RPMI7951 (cell line): ENCODE results near the gene FBXO46. TPM values are rescaled to one million over a fixed set of nuclear protein-coding genes. Genes with fewer than 3 reads are reported as not detected.
A peak's percentile ranks its signal among the peaks of the same experiment; 100 is the strongest.
"Not testable (repeated sequence)": the region's sequence is repeated elsewhere in the genome, so short reads cannot be mapped to it uniquely, and the experiment has no call there.

Experiments
- DNase-seq: peaks from one replicate; pipeline ENCODE4 v3.0.0-alpha.2; 2012; ENCODE audit warnings: low read depth
- total RNA-seq: library from RNA; depleted of rRNA; stranded (reverse); fragments of >200 nt; shearing (Covaris generic); gene quantifications from 2 replicates; pipeline ENCODE4 v1.2.3, GENCODE V29; 2014

FBXO46 gene
- total RNA-seq, 1 experiment from 2014 or later: 3.2 TPM

DNA sequence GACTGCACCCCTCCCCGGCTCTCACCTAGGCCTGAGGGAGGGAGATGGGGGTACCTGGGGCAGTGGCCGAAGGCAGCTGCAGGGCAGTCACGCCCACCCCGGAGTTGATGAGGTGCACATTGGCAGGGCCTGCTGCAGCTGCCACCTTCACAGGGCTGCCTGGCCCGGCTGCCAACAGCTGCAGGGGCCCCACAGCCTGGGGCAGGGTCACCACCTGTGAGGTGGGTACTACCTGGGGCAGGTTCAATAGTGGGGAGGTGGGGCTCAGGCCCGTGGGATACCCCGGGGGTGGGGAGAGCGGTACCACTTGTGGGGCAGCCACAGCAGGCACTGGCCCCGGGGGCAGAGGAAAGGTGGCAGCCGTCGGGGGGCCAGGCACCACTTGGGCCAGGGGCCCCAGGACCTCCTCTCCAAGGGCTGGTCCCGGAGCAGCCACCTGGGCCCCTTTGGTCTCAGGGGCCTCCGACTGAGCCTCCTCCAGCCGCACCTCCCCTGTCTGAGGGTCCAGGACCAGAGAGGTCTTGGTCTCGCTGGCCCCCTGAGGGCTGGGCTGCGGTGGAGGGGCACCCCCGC lies 35.7 kb upstream of the FBXO46 start:
- no peak for DNase-seq

DNA sequence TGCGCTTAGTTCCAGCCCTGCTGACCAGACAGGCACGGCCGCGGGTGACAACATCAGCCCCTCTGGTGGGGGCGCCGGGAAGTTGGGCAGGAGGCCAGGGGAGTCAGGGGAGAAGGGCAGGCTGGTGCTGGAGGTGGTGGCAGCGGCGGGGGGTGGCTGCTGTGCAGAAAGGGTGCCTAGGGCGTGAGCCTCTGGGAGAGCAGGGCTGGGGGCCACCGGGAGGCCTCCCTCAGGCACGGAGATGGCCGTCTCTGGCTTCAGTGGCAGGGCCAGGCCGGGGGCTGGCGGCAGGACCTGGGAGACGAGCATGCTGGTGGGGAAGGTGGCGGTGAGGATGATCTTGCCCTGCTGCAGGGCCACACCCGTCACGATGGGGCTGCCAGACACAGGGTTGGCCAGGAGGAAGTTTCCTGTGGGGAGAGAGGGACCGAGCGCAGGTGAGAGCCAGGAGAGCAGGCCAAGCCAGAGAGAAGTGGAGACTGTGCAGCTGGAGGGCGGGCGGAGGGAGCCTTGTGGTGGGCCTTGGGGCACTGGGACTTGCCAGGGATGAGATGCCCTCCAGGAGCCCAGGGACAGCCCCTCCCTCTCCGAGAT lies 35.1 kb upstream of the FBXO46 start:
- DNase-seq: no peak

DNA sequence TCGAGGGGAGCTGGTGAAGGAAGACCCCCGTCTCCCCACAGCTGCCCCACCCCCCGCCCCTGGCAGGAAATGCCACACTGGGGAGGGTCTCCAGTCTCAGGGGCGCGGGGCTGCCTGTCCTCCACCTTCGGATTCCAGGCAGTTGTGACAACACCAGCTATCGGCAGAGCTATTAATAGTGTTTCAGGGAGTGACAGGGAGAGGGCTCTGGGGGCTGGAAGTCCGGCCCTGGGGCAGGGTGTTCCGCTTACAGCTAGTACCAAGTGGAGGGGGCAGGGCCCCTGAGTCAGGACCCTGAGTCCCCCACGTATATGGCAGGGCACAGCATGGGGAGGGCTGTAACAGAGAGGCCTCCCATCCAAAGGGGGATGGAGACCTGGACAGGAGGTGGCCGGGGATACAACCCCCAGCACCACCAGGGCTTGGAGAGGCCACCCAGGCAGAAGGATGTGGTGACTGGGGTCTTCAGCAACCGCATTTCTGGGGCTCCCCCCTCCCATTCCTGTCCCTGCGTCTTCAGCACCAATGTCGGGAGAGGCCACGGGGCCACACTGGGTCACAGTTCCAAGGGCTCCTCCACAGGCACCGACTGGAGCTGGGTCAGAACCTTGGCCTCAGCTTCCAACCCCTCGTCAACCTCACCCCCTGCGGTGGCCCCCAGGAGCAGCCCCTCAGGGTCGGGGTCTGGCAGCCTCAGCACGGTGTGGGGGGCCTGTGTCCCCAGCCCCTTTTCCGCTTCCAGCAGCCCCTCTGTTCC lies 34.4 kb upstream of the FBXO46 start:
- no peak for DNase-seq

DNA sequence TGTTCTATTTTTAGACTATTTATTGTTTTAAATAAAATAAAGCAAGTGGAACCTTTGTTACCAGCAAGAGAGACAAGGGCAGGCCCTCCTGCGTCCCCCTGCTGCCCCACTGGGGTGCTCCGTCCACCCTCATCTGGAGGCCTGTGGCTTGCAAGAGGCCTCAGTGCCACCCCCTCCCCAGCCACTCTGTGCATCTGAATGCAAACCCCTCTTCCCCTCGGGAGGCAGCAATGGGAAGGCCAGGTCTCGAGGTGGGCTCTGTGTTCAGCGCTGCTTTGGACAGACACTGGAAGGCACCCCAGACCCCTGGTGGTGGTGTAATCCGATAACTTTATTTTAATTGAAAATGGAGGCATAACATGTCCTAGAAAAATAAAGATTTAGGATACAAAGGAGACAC lies 33.8 kb upstream of the FBXO46 start:
- DNase-seq: no peak

- no peak for DNase-seq
Observed at GRCh38 chr19:45763691-45764294, 33.1 kb upstream of the FBXO46 start.

DNA sequence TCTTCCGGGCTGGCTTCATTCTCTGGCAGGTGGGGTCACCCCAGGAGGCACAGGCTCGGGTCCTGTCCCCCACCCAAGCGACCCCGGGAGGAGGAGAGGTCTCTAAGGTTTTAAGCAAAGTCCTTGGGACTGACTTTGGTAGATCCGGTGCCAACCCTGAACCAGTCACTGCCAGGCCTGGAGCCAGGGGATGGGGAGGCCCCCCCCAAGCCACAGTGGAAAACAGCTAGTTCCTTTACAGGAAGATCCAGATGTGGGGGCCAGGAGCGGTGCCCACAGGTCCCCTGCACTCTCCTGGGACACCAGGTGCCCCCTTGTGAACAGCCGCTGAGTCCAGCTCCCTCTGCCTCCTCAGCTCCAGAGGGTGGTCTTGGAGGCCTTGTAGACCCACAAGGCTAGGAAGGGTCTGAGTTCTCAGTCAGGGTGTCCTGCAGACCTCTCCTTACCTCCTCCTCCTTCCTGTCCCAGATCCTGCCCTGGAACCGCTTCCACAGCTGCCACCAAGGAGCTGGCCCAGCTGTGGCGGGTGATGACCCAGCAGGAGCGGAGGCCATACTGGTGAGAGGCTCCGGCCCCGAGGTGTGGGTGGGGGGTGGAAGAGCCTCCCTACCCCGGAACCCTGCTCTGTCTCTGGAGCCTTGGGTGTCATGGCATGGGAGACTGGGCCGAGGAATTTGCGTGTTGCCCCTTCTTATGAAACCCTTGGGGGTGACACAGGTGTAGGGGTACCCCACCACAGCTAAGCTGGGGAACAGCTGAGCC lies 32.4 kb upstream of the FBXO46 start:
- no peak for DNase-seq

DNA sequence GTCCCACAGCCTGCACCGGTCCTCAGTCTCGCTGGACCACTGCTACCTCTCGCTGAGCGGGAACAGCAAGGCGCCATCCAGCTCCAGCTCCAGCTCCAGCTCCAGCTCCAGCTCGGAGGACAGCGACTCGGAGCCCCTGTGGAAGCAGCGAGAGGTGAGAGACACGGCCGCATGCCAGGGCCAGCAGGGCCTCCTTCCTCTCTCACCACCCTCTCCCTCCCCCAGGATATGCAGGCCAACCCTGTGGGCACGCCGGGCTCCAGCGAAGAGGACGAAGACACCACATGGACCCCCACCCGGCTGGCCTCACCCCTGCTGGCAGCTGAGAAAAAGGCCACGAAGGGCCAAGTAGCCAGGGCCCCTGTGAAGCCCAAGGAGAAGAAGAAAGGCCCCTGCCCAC lies 31.0 kb upstream of the FBXO46 start:
- no peak for DNase-seq

DNA sequence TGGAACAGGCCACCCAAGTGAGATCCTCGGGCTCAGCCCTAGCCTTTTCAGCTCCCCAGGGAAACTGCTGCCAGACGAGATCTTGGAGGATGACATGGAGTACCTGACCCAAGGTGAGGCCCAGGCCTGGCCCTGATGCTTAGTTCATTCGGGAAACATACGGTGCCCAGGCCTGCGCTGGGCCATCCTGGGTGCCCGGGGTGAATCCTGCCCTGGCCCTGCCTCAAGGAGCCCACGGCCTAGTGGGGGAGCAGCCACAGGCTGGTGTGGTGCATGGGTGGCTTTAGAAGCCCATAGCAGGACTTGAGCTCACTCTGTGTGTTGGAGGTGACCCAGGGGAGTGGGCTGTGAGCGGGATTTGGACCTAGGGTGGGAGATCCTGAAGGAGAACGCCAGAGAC lies 28.2 kb upstream of the FBXO46 start:
- no peak for DNase-seq

DNA sequence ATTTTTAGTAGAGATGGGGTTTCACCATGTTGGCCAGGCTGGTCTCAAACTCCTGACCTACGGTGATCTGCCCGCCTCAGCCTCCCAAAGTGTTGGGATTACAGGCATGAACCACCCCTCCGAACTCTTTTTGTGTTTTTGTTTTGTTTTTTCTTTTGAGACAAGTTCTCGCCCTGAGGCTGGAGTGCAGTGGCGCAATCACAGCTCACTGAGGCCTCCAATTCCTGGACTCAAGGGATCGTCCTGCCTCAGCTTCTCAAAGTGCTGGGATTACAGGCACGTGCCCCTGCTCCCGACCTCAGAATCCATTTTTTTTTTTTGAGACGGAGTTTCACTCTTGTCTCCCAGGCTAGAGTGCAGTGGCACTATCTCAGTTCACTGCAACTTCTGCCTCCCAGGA lies 27.0 kb upstream of the FBXO46 start:
- DNase-seq: no peak

- DNase-seq: no peak
Observed at GRCh38 chr19:45754323-45754722, 23.6 kb upstream of the FBXO46 start.

DNA sequence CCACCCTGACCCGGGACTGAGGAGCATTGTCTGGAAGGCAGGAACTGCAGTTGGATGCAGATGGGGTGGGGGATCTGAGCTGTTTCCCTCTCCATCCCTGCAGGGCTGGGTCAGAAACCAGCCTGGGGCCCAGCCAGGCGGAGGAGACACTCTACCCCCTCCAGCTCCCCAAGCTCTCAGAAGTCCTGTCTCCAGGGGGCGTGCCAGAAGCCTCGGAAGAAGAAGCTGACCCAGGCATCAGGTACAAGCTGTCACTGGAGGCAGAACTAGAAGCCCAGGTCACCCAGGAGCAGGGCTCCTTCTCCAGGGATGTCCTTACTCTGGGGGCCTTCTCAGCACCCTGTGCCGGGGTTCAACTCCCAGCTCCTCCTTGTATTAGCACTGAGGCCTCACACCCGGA lies 22.9 kb upstream of the FBXO46 start:
- no peak for DNase-seq

- DNase-seq: peak; percentile 41
Observed at GRCh38 chr19:45752639-45753038, 21.9 kb upstream of the FBXO46 start.

DNA sequence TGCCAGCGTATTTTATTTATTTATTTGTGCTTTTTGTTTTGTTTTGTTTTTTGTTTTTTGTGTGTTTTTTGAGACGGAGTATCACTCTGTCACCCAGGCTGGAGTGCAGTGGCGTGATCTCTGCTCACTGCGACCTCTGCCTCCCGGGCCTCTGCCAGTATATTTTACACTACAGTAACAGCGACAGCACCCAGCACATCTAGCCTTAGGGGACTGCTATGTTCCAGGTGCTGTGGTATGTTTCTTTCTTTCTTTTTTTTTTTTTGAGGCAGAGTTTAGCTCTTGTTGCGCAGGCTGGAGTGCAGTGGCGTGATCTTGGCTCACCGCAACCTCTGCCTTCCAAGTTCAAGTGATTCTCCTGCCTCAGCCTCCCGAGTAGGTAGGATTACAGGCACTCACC lies 20.8 kb upstream of the FBXO46 start:
- DNase-seq: not testable (repeated sequence)

- no peak for DNase-seq
Observed at GRCh38 chr19:45747513-45747912, 16.8 kb upstream of the FBXO46 start.

- peak; percentile 38 for DNase-seq
Observed at GRCh38 chr19:45746866-45747265, 16.2 kb upstream of the FBXO46 start.

GRCh38 chr19:45745606-45746005 lies 14.9 kb upstream of the FBXO46 start:
- DNase-seq: no peak

- no peak for DNase-seq
Observed at GRCh38 chr19:45742969-45743368, 12.3 kb upstream of the FBXO46 start.

- DNase-seq: peak; percentile 41
Observed at GRCh38 chr19:45739498-45740439, 9.1 kb upstream of the FBXO46 start.

GRCh38 chr19:45733160-45733810 lies 2.6 kb upstream of the FBXO46 start, which contains the start of gene MEIOSIN:
MEIOSIN (plus strand) TSS chr19:45733439; CDS start chr19:45735377, 1,938 bp downstream.
- no peak for DNase-seq

DNA sequence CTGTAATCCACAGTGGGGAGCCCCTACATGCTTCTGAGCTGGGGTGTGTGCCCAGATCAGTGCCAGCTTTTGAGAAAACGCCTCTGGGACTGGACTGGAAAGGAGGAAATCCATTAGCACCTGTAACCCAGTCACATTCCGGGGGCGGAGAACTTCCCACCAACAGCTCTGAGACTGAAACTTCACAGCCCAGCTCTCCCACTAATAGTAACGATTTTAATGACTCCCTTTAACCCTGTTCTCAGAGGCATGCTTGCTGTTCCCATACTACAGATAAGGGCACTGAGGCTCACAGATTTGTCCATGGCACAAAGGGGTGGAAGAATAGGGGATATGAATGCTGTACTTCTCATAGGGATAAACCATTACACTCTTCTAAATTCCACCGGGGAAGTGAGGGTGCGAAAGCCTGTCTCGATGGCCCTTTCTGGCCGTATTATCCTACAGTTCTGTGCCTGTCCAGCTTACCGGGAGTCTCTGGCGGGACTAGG lies 851 bp downstream of the FBXO46 start:
- no peak for DNase-seq
